CD14-positive monocyte (primary cell): ENCODE data around the gene RPL28. TPM values are rescaled to one million over a fixed set of nuclear protein-coding genes. Genes with fewer than 3 reads are reported as not detected.

ENCODE experiments used
- DNase-seq, 3 donors: peaks; one replicate each; pipeline ENCODE4 v3.0.0-alpha.2; 2011 to 2022
- H2AFZ ChIP-seq: 2 replicates; pipeline ENCODE4 v1.6.0; 2012; ENCODE audit warnings: mild to moderate bottlenecking, low read depth, low read length, inconsistent platforms; ENCODE audit not compliant: insufficient read depth, poor library complexity, severe bottlenecking
- H3K27ac ChIP-seq, 2 donors: 1 replicate in 1 of 2; 2 replicates in 1 of 2; pipeline ENCODE4 v1.5.1; 2012 to 2013; ENCODE audit warnings: low read length in 2 of 2, control low read depth in 1 of 2, inconsistent platforms in 1 of 2, low read depth in 1 of 2, mild to moderate bottlenecking in 1 of 2
- H3K27me3 ChIP-seq, 2 donors: one replicate each; pipeline versions ENCODE4 v1.6.0 to v1.6.1; 2011 to 2013; ENCODE audit warnings: low read length in 2 of 2; ENCODE audit not compliant: control insufficient read depth in 2 of 2, insufficient read depth in 2 of 2
- H3K36me3 ChIP-seq, 2 donors: replicated peaks in 1 of 2; 1 replicate in 1 of 2; 2 replicates in 1 of 2; pipeline versions ENCODE4 v1.5.1 to v1.6.1; 2012 to 2013; ENCODE audit warnings: low read length in 2 of 2, control low read depth in 1 of 2, inconsistent platforms in 1 of 2, mild to moderate bottlenecking in 1 of 2; ENCODE audit not compliant: insufficient read depth in 2 of 2, control insufficient read depth in 1 of 2
- H3K4me1 ChIP-seq, 2 donors: 1 replicate in 1 of 2; 2 replicates in 1 of 2; pipeline versions ENCODE4 v1.5.1 to v1.6.1; 2012 to 2013; ENCODE audit warnings: low read length in 2 of 2, control low read depth in 1 of 2, inconsistent platforms in 1 of 2, mild to moderate bottlenecking in 1 of 2, moderate library complexity in 1 of 2; ENCODE audit not compliant: insufficient read depth in 2 of 2, control insufficient read depth in 1 of 2
- H3K4me2 ChIP-seq: replicated peaks from 2 replicates; pipeline ENCODE3; 2012; ENCODE audit warnings: low read length, moderate library complexity, mild to moderate bottlenecking; ENCODE audit not compliant: poor library complexity, severe bottlenecking; ENCODE audit errors: extremely low read depth
- H3K4me3 ChIP-seq, 3 experiments: fragments of 200-600 bp in 1 of 3; sonication (generic) in 1 of 3; replicated peaks in 1 of 3; 1 replicate in 2 of 3; 2 replicates in 1 of 3; pipeline ENCODE4 v1.5.1; 2011 to 2013; ENCODE audit warnings: low read length in 3 of 3, mild to moderate bottlenecking in 3 of 3, control low read depth in 2 of 3, low read depth in 2 of 3, inconsistent platforms in 1 of 3, moderate library complexity in 1 of 3
- H3K79me2 ChIP-seq: 2 replicates; pipeline ENCODE4 v1.6.0; 2012; ENCODE audit warnings: mild to moderate bottlenecking, control low read depth, inconsistent platforms, low read length, moderate library complexity; ENCODE audit not compliant: insufficient read depth
- H3K9ac ChIP-seq: 2 replicates; pipeline ENCODE4 v1.6.0; 2017; ENCODE audit warnings: low read length, mild to moderate bottlenecking; ENCODE audit not compliant: insufficient read depth, poor library complexity, severe bottlenecking
- H3K9me3 ChIP-seq, 2 donors: replicated peaks in 1 of 2; 1 replicate in 1 of 2; 2 replicates in 1 of 2; pipeline versions ENCODE4 v1.5.1 to v1.6.1; 2012 to 2013; ENCODE audit warnings: low read length in 2 of 2, control low read depth in 1 of 2; ENCODE audit not compliant: control insufficient read depth in 1 of 2, insufficient read depth in 1 of 2
- H4K20me1 ChIP-seq: 2 replicates; pipeline ENCODE4 v1.6.0; 2012; ENCODE audit warnings: mild to moderate bottlenecking, low read length, control low read depth, moderate library complexity; ENCODE audit not compliant: insufficient read depth
- H3K27ac Mint-ChIP-seq, 7 donors: one replicate each; pipeline ENCODE4 v1.8.0; 2020; ENCODE audit warnings: mild to moderate bottlenecking in 7 of 7, mixed read lengths in 7 of 7, moderate library complexity in 6 of 7, inconsistent platforms in 2 of 7
- H3K27me3 Mint-ChIP-seq, 3 donors: one replicate each; pipeline ENCODE4 v1.8.0; 2021 to 2022; ENCODE audit warnings: low read depth in 3 of 3, mild to moderate bottlenecking in 3 of 3, mixed read lengths in 3 of 3, moderate library complexity in 3 of 3, inconsistent platforms in 1 of 3
- H3K36me3 Mint-ChIP-seq, 2 donors: one replicate each; pipeline ENCODE4 v1.8.0; 2020; ENCODE audit warnings: mixed read lengths in 2 of 2, inconsistent platforms in 1 of 2, mild to moderate bottlenecking in 1 of 2
- H3K4me1 Mint-ChIP-seq: one replicate; pipeline ENCODE4 v1.8.0; 2020; ENCODE audit warnings: mild to moderate bottlenecking, mixed read lengths
- H3K4me3 Mint-ChIP-seq, 2 donors: one replicate each; pipeline ENCODE4 v1.8.0; 2020; ENCODE audit warnings: mild to moderate bottlenecking in 2 of 2, mixed read lengths in 2 of 2, moderate library complexity in 1 of 2
- H3K9me3 Mint-ChIP-seq, 7 donors: one replicate each; pipeline ENCODE4 v1.8.0; 2020 to 2022; ENCODE audit warnings: mixed read lengths in 7 of 7, mild to moderate bottlenecking in 6 of 7, moderate library complexity in 6 of 7, inconsistent platforms in 2 of 7
- WGBS: methylation state at CpG from one replicate; pipeline ENCODE4 v1.1.5; 2013; ENCODE audit warnings: missing lambda C conversion rate; ENCODE audit not compliant: insufficient coverage; 5-methylcytosine and 5-hydroxymethylcytosine counted together
- intact Hi-C, 2 donors: fragments of 100-400 bp; cut with micrococcal nuclease; formaldehyde crosslinking; loops; one replicate each; pipeline versions ENCODE4 v1.15.0 to v1.15.1; 2023
- polyA plus RNA-seq, 3 donors: library from polyadenylated mRNA; depleted of rRNA in 1 of 3; unstranded in 2 of 3; stranded (reverse) in 1 of 3; fragments of 300-500 nt in 2 of 3; fragments of >200 nt in 1 of 3; fragmentation: Illumina TruSeq in 2 of 3; gene quantifications; 1 replicate in 2 of 3; 2 replicates in 1 of 3; pipeline ENCODE4 v1.2.3, GENCODE V29; 2012 to 2021
- TF ChIP-seq, protein P1 (sequence below): fragments of 200-600 bp; IDR thresholded peaks from one replicate; pipeline ENCODE4 v1.8.0; 2022; ENCODE audit warnings: antibody characterized with exemption, mild to moderate bottlenecking

Gene RPL28
- polyA plus RNA-seq, 3 donors: 199 to 3,862 (median 208) TPM

- TF ChIP-seq, protein P1, sequence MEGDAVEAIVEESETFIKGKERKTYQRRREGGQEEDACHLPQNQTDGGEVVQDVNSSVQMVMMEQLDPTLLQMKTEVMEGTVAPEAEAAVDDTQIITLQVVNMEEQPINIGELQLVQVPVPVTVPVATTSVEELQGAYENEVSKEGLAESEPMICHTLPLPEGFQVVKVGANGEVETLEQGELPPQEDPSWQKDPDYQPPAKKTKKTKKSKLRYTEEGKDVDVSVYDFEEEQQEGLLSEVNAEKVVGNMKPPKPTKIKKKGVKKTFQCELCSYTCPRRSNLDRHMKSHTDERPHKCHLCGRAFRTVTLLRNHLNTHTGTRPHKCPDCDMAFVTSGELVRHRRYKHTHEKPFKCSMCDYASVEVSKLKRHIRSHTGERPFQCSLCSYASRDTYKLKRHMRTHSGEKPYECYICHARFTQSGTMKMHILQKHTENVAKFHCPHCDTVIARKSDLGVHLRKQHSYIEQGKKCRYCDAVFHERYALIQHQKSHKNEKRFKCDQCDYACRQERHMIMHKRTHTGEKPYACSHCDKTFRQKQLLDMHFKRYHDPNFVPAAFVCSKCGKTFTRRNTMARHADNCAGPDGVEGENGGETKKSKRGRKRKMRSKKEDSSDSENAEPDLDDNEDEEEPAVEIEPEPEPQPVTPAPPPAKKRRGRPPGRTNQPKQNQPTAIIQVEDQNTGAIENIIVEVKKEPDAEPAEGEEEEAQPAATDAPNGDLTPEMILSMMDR: no peak
- peaks cover 0 to 8% of the 10 kb centered on the region in 2 donors for H3K27me3 ChIP-seq
- no peak overlapping the region for H3K27ac Mint-ChIP-seq
- peaks cover 10 to 15% of the 10 kb centered on the region in 2 donors for H3K36me3 Mint-ChIP-seq
- H3K27ac ChIP-seq: no peak overlapping the region
- peaks cover 13 to 24% (median 23%) of the 10 kb centered on the region in 3 donors for H3K27me3 Mint-ChIP-seq
- H3K36me3 ChIP-seq: peaks cover 5 to 6% of the 10 kb centered on the region in 2 donors
- no peak overlapping the region for H2AFZ ChIP-seq
- peaks cover 32 to 37% of the 10 kb centered on the region in 2 donors for H3K4me1 ChIP-seq
- H4K20me1 ChIP-seq: peaks cover 18% of the 10 kb centered on the region
- H3K9me3 ChIP-seq: no peaks in the 10 kb centered on the region
- H3K79me2 ChIP-seq: peaks cover 18% of the 10 kb centered on the region
- H3K4me1 Mint-ChIP-seq: peaks cover 34% of the 10 kb centered on the region
- WGBS: 100% methylated on average over 2 of the region's 3 CpGs
- H3K4me3 Mint-ChIP-seq: peak overlapping the region; percentile 79 to 88
- peaks cover 0 to 3% (median 0%) of the 10 kb centered on the region in 7 donors for H3K9me3 Mint-ChIP-seq
- no peak overlapping the region for H3K4me2 ChIP-seq
- intact Hi-C loops: loop anchor here (5.0 kb wide), 4 partner anchors 40 to 90 kb away; no protein-coding TSS in a partner anchor
- no peak for DNase-seq
- no peak overlapping the region for H3K4me3 ChIP-seq
- no peak overlapping the region for H3K9ac ChIP-seq
These were observed 3.1 kb upstream of the RPL28 start for GRCh38 chr19:55382522-55383054.

DNA sequence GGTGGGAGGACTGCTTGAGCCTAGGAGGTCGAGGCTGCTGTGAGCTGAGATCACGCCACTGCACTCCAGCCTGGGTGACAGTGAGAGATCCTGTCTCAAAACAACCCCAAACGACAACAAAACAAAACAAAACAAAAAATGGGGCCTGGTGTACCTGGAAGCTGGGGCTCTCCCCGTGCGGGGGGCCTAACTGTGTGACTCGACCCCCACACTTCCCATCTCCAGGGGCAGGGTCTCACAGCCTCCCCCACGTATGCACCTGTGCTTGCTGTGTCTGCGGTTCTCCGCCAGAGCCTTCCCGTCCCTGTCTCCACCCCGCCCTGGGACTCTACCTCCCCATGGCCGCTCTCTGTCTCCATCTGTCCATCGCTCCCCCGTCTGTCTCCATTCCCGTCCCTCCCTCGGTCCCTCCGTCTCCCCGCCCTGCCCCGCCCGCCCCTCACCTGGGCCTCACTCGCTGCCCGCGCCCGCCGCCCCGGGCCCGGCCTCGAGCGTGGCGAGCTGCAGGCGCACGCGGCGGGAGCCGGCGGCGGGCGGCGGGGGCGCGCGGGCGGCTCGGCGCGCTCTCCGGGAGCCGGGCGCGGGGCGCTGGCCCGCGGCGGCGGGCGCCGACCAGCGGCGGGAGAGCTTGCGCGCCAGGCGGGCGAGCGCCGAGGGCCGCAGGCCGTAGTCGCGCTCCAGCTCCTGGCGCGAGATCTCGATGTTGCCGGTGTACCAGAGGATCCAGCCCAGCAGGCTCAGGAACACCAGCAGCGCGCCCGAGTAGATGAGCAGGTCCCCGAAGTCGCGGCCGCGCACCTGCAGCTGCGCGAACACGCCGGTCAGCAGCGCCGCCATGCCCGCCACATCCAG, 2.2 kb upstream of the RPL28 start:
- peak overlapping the region; percentile 83 for H3K9ac ChIP-seq
- peak overlapping the region; percentile 19 to 92 (median 27) for H3K4me3 ChIP-seq
- peaks cover 0 to 3% (median 0%) of the 10 kb centered on the region in 7 donors for H3K9me3 Mint-ChIP-seq
- peaks cover 19 to 24% of the 10 kb centered on the region in 2 donors for H3K36me3 Mint-ChIP-seq
- H3K27me3 Mint-ChIP-seq: peaks cover 7 to 20% (median 13%) of the 10 kb centered on the region in 3 donors
- WGBS: 1% methylated on average over 79 of the region's 88 CpGs
- peaks cover 14 to 15% of the 10 kb centered on the region in 2 donors for H3K36me3 ChIP-seq
- H3K27ac Mint-ChIP-seq: peak overlapping the region in 4 of 7 donors; percentile 50 to 79 (median 56)
- peak overlapping the region; percentile 90 for H2AFZ ChIP-seq
- intact Hi-C loops: loop anchor here (2.0 to 5.0 kb wide), 5 partner anchors 41 to 91 kb away; partner anchors contain the start of gene KMT5C (in 1 of the 2)
- peak overlapping the region; percentile 99 for H3K4me2 ChIP-seq
- H4K20me1 ChIP-seq: peaks cover 27% of the 10 kb centered on the region
- H3K4me1 Mint-ChIP-seq: peaks cover 43% of the 10 kb centered on the region
- H3K9me3 ChIP-seq: no peaks in the 10 kb centered on the region
- H3K27me3 ChIP-seq: peaks cover 0 to 2% of the 10 kb centered on the region in 2 donors
- peaks cover 27% of the 10 kb centered on the region for H3K79me2 ChIP-seq
- no peak overlapping the region for H3K27ac ChIP-seq
- peak; percentile 44 to 55 (median 46) for DNase-seq
- peak overlapping the region; percentile 79 to 88 for H3K4me3 Mint-ChIP-seq
- H3K4me1 ChIP-seq: peaks cover 41 to 46% of the 10 kb centered on the region in 2 donors
- TF ChIP-seq, protein P1: no peak
